Fibroblast of lung (primary cell): ENCODE measurements around the gene ATP1A2. TPM values are rescaled to one million over a fixed set of nuclear protein-coding genes. Genes with fewer than 3 reads are reported as not detected.

Source experiments
- DNase-seq, 2 donors: peaks; one replicate each; pipeline versions ENCODE4 v3.0.0 to v3.0.0-alpha.2; 2010; ENCODE audit warnings: low read depth in 2 of 2
- H2AFZ ChIP-seq: 2 replicates; pipeline ENCODE4 v1.5.1; 2012; ENCODE audit warnings: low read length, control low read depth, inconsistent platforms
- H3K27ac ChIP-seq: 2 replicates; pipeline ENCODE4 v1.5.1; 2011; ENCODE audit warnings: low read length, control low read depth; ENCODE audit not compliant: insufficient read depth
- H3K27me3 ChIP-seq: 2 replicates; pipeline ENCODE4 v1.5.1; 2011; ENCODE audit warnings: mild to moderate bottlenecking, low read length; ENCODE audit not compliant: control insufficient read depth, insufficient read depth
- H3K36me3 ChIP-seq: 2 replicates; pipeline ENCODE4 v1.5.1; 2011; ENCODE audit warnings: low read length; ENCODE audit not compliant: control insufficient read depth, insufficient read depth
- H3K4me1 ChIP-seq: 2 replicates; pipeline ENCODE4 v1.5.1; 2011; ENCODE audit warnings: low read length; ENCODE audit not compliant: control insufficient read depth, insufficient read depth; ENCODE audit errors: extremely low read depth
- H3K4me2 ChIP-seq: 2 replicates; pipeline ENCODE4 v1.5.1; 2011; ENCODE audit warnings: low read length, control low read depth; ENCODE audit not compliant: insufficient read depth; ENCODE audit errors: extremely low read depth
- H3K4me3 ChIP-seq, 4 experiments: fragments of 200-600 bp in 1 of 4; sonication (generic) in 1 of 4; replicated peaks in 1 of 4; 2 replicates each; pipeline ENCODE4 v1.5.1; 2011 to 2016; ENCODE audit warnings: low read length in 4 of 4, low read depth in 3 of 4, mild to moderate bottlenecking in 3 of 4, control low read depth in 2 of 4, inconsistent platforms in 1 of 4, mixed read lengths in 1 of 4; ENCODE audit not compliant: insufficient read depth in 1 of 4; ENCODE audit errors: control extremely low read depth in 1 of 4
- H3K79me2 ChIP-seq: 2 replicates; pipeline ENCODE4 v1.5.1; 2012; ENCODE audit warnings: mild to moderate bottlenecking, low read length, inconsistent platforms; ENCODE audit not compliant: control insufficient read depth, insufficient read depth
- H3K9ac ChIP-seq: 2 replicates; pipeline ENCODE4 v1.5.1; 2011; ENCODE audit warnings: mild to moderate bottlenecking, low read length, control low read depth; ENCODE audit not compliant: insufficient read depth
- H3K9me3 ChIP-seq: 2 replicates; pipeline ENCODE4 v1.5.1; 2012; ENCODE audit warnings: low read depth, low read length; ENCODE audit not compliant: control insufficient read depth, insufficient read depth
- H4K20me1 ChIP-seq: 2 replicates; pipeline ENCODE4 v1.5.1; 2011; ENCODE audit warnings: low read length; ENCODE audit not compliant: control insufficient read depth, insufficient read depth; ENCODE audit errors: extremely low read depth
- EZH2 ChIP-seq: IDR thresholded peaks from 2 replicates; pipeline ENCODE4 v1.5.1; 2012; ENCODE audit warnings: low read length, control low read depth, mild to moderate bottlenecking; ENCODE audit errors: missing control alignments
- polyA plus RNA-seq, 2 donors: library from polyadenylated mRNA; depleted of rRNA in 1 of 2; stranded (reverse) in 1 of 2; unstranded in 1 of 2; fragments of >200 nt; gene quantifications; 2 replicates each; pipeline ENCODE4 v1.2.1, GENCODE V29; 2011 to 2012; ENCODE audit warnings: missing spikeins in 1 of 2
- total RNA-seq: library from RNA; depleted of rRNA; stranded (reverse); fragments of >200 nt; gene quantifications from 2 replicates; pipeline ENCODE4 v1.2.1, GENCODE V29; 2014
- TF ChIP-seq, protein P1 (sequence below), 2 donors: IDR thresholded peaks in 1 of 2; conservative IDR thresholded peaks in 1 of 2; 1 replicate in 1 of 2; 2 replicates in 1 of 2; pipeline ENCODE4 v1.5.1; 2011 to 2012; ENCODE audit warnings: low read length in 2 of 2, control low read depth in 1 of 2, inconsistent platforms in 1 of 2, low read depth in 1 of 2, mild to moderate bottlenecking in 1 of 2

The ATP1A2 gene
- total and polyA plus RNA-seq, 2 donors (not counting 1 experiment from before 2014, with no cell fraction given): 0.44 to 1.8 TPM

DNA sequence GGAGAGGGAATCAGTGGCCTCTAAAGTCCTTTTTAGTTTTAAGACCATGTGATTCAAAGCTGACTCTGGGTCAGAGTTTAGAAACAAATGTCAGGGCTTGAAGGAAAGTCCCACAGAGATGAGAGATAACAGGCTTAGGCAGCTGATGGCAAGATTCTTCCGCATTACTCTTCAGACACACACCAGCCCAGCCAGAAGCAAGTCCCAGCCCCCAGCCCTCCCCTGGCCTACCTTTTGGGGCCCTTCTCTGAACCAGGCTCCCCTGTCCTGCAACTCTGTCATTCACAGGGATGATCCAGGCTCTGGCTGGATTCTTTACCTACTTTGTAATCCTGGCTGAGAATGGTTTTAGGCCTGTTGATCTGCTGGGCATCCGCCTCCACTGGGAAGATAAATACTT is 61.7 kb downstream of the ATP1A2 start:
- no peaks in the 10 kb centered on the region for H3K36me3 ChIP-seq
- H3K9ac ChIP-seq: no peak overlapping the region
- H2AFZ ChIP-seq: no peak overlapping the region
- H3K4me1 ChIP-seq: no peaks in the 10 kb centered on the region
- no peaks in the 10 kb centered on the region for H3K9me3 ChIP-seq
- H4K20me1 ChIP-seq: peaks cover 2% of the 10 kb centered on the region
- H3K4me2 ChIP-seq: no peak overlapping the region
- no peak overlapping the region for H3K27ac ChIP-seq
- H3K79me2 ChIP-seq: no peaks in the 10 kb centered on the region
- DNase-seq: no peak
- TF ChIP-seq, protein P1, sequence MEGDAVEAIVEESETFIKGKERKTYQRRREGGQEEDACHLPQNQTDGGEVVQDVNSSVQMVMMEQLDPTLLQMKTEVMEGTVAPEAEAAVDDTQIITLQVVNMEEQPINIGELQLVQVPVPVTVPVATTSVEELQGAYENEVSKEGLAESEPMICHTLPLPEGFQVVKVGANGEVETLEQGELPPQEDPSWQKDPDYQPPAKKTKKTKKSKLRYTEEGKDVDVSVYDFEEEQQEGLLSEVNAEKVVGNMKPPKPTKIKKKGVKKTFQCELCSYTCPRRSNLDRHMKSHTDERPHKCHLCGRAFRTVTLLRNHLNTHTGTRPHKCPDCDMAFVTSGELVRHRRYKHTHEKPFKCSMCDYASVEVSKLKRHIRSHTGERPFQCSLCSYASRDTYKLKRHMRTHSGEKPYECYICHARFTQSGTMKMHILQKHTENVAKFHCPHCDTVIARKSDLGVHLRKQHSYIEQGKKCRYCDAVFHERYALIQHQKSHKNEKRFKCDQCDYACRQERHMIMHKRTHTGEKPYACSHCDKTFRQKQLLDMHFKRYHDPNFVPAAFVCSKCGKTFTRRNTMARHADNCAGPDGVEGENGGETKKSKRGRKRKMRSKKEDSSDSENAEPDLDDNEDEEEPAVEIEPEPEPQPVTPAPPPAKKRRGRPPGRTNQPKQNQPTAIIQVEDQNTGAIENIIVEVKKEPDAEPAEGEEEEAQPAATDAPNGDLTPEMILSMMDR (conservative IDR thresholded peaks at IDR 0.05 in 1 of 2, IDR thresholded peaks at IDR 0.05 in 1 of 2; ENCODE audit: low read depth in 1 of 2, low read length in 2 of 2): no peak
- no peak for TF ChIP-seq EZH2
- no peak overlapping the region for H3K4me3 ChIP-seq
- H3K27me3 ChIP-seq: peaks cover 4% of the 10 kb centered on the region

DNA sequence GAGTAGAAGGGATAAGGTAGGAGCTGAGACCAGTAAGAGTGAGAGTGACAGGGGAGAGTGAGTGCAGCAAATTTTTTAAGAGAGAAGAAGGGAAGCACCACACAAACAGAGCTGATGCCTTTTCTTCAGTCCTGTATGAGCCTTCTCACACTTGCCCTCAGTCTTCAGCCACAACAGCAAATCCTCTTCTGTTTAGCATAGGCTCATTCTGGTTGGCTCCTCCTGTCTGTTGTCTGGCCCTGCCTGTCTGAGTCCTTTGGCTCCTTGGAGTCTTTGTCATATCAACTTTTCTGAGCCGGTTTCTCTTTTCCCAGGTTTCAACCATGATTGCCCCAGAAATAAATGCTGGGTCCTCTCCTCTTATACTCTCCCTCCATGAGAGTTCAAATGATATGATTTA is 62.1 kb downstream of the ATP1A2 start:
- Histone ChIP-seq H2AFZ (no peak overlapping the region), H3K27ac (no peak overlapping the region), H3K79me2 (no peaks in the 10 kb centered on the region), H3K4me2 (no peak overlapping the region), H3K9ac (no peak overlapping the region), H4K20me1 (peaks cover 2% of the 10 kb centered on the region), H3K27me3 (peaks cover 4% of the 10 kb centered on the region), H3K4me3 (no peak overlapping the region), H3K36me3 (no peaks in the 10 kb centered on the region), H3K4me1 (no peaks in the 10 kb centered on the region), H3K9me3 (no peaks in the 10 kb centered on the region)
- TF ChIP-seq, protein P1 (conservative IDR thresholded peaks at IDR 0.05 in 1 of 2, IDR thresholded peaks at IDR 0.05 in 1 of 2; ENCODE audit: low read depth in 1 of 2, low read length in 2 of 2): no peak
- TF ChIP-seq EZH2: no peak
- DNase-seq: no peak

DNA sequence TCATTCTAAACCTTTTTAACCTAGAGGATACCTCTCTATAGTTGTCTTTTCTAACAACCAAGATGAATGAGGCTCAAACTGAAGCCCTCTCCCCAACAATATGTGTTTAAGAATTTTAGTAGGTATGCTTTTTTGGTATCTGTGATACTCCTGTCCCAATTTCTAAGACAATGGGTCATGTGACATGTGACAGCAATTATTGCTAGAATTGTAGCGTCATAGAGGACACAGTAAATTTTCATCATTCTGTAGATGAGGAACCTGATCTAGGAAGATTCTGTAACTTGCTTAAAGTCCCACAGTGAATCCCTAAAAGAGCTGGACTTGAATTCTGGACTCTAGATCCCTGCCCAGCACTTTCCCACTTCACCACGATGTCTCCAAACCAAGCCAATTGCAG is 63.2 kb downstream of the ATP1A2 start:
- Histone ChIP-seq H3K9ac (no peak overlapping the region), H4K20me1 (peaks cover 2% of the 10 kb centered on the region), H3K9me3 (no peaks in the 10 kb centered on the region), H3K4me3 (no peak overlapping the region), H3K27ac (no peak overlapping the region), H3K27me3 (peaks cover 4% of the 10 kb centered on the region), H3K79me2 (no peaks in the 10 kb centered on the region), H3K4me2 (no peak overlapping the region), H3K36me3 (no peaks in the 10 kb centered on the region), H2AFZ (no peak overlapping the region), H3K4me1 (no peaks in the 10 kb centered on the region)
- DNase-seq: no peak
- TF ChIP-seq, protein P1 (conservative IDR thresholded peaks at IDR 0.05 in 1 of 2, IDR thresholded peaks at IDR 0.05 in 1 of 2; ENCODE audit: low read depth in 1 of 2, low read length in 2 of 2): no peak
